GM18861 (cell line): Measurements from ENCODE around the gene ATXN7L2.

Experiments
- ATAC-seq: cut with Tn5 transposase; IDR thresholded peaks from one replicate; pipeline ENCODE4 v1.9.1; 2021; ENCODE audit not compliant: unreplicated experiment

Gene ATXN7L2

DNA sequence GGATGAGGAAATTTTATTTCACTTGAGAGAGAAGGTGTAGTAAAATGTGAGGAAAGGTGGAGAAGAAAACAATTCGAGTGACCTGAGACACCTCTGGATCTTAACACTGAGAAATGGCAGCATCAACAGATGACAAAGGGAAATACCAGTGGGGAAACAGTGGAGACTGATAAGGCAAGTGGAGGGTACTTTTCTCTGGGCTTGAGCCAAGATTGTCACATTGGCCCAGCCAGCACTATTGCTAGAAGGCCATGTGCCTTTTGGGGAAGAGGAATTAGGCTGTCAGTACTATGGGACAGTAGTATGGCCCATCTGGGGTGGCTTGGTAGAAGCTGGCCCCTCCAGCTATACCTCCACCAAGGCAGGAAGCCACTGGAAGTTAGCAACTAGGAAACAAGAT is 9.0 kb upstream of the ATXN7L2 start:
- no peak for ATAC-seq

DNA sequence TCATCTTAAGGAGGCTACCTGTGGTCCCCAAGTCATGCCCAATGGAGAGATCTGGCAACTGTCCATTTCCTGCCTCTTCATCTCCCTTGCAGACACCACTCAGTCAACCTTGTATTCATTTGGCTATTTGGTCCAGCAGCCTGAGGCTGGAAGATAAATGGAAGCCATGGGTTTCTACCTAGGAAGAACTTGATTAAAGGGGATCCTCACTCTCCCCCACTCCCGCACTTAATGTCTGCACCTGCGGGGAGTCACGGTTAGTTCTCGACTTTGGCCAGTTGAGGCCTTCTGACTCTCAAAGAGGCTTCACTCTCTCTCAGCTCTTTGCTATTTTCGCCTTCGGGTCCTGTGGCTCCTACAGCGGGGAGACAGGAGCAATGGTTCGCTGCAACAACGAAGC is 8.4 kb upstream of the ATXN7L2 start:
- no peak for ATAC-seq

DNA sequence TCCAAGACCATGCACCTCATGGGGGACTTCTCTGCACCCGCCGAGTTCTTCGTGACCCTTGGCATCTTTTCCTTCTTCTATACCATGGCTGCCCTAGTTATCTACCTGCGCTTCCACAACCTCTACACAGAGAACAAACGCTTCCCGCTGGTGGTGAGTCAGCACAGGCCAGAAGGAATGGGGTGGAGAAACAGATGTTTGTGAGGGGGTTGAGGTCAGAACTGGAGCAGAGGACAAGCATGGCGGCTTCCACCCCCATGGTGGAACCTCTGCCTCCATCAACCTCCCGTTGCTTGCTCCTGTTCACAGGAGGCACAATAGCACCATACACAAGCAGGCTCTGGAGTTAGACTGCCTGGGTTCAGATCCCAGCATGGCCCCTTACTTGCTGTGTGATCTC is 6.9 kb upstream of the ATXN7L2 start:
- no peak for ATAC-seq

DNA sequence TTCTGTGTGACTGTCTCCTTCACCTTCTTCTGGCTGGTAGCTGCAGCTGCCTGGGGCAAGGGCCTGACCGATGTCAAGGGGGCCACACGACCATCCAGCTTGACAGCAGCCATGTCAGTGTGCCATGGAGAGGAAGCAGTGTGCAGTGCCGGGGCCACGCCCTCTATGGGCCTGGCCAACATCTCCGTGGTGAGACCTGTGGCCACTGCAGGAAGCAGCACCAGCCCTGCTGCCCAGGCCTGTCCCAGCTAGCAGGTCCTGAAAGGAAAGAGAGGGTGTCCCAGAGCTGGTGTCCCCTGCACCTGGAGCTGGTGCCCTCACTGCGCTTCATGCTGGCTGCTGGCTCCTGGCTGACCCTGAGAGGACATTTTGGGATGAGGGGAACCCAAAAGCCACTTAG is 5.9 kb upstream of the ATXN7L2 start:
- ATAC-seq: no peak

DNA sequence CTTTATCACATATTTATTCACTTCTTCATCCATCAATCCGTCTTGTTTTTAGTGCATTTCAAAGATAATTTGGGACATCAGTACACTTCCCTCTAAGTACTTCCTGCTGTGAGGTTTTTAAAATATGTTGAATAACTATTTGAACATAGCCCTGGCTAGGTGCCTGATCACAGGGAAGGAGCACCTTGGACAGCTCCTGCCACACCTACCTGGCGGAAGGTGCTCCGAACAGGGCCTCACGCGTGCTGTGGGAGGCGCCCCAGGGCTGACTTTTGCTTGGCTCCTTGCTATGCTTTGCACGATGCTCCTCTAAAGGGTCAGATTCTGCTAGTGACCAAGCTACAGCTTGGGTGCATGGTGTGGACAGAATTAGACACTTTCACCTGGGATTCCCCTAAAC is 4.9 kb upstream of the ATXN7L2 start:
- no peak for ATAC-seq

DNA sequence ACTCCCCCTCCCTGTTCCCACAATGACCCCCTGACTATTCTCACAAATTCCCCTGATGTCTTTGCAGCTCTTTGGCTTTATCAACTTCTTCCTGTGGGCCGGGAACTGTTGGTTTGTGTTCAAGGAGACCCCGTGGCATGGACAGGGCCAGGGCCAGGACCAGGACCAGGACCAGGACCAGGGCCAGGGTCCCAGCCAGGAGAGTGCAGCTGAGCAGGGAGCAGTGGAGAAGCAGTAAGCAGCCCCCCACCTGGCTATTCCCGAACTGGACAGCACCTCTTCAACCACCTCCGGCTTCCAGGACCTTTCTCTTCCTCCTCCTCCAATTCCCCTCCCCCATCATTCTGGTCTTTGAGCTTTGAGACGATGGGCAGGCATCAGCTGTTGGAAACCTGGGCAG is 4.4 kb upstream of the ATXN7L2 start:
- no peak for ATAC-seq

DNA sequence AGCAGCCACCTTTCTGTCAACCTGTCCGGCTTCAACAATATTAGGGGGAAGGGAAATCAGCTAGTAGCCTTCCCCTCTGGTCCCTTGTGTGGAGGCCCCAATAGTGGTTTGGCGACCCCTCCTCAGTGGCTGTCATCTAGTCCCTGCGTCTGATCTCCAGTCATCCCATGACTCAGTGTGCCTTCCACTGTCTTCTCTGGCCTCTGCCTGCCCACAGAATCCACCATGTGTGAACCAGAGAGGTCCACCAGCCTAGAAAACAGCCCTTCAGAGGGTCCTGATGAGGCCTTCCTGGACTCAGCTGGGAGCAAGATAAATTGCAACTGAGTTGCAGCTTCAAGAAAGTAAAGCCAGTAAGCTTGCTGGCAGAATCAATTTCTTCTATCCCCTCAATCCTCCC is 3.8 kb upstream of the ATXN7L2 start:
- ATAC-seq: no peak

DNA sequence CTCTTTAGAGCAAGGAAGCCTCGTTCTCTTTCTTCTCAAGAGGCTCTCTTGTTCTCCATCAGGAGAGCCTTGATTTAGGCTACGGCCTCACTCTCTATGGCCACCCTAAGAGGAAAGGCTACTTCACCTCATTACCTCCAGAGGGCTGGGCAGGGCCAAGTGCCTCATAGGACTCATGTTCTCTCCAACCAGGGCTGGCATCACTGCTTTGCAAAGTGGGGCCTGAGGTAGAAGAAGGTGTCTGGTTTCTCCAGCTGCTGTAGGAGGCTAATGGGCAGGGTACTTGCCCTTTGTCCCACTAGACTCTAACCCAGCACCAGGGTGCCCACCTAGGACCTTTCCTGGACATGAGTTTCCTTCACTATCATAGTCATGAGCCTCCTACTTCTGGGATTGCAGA is 2.1 kb upstream of the ATXN7L2 start:
- ATAC-seq: no peak

DNA sequence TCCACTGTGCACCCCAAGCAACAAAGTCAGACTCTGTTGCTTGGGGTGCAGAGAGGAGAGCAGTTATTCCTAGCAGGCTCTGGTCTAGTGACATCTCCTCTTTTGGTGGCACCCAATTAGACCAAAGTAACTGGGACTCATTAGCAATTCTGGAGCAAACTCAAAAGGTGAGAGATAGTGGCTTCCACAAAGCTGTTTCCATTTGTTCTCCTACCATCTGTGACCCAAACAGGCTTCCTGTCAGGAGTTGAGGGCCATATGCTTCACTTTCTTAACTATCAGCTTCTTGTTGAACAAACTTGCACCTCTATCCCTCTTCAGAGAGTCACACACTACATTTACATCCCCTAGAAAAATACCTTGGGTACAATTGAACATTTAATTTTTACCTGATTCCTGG is 1.5 kb upstream of the ATXN7L2 start:
- ATAC-seq: no peak

DNA sequence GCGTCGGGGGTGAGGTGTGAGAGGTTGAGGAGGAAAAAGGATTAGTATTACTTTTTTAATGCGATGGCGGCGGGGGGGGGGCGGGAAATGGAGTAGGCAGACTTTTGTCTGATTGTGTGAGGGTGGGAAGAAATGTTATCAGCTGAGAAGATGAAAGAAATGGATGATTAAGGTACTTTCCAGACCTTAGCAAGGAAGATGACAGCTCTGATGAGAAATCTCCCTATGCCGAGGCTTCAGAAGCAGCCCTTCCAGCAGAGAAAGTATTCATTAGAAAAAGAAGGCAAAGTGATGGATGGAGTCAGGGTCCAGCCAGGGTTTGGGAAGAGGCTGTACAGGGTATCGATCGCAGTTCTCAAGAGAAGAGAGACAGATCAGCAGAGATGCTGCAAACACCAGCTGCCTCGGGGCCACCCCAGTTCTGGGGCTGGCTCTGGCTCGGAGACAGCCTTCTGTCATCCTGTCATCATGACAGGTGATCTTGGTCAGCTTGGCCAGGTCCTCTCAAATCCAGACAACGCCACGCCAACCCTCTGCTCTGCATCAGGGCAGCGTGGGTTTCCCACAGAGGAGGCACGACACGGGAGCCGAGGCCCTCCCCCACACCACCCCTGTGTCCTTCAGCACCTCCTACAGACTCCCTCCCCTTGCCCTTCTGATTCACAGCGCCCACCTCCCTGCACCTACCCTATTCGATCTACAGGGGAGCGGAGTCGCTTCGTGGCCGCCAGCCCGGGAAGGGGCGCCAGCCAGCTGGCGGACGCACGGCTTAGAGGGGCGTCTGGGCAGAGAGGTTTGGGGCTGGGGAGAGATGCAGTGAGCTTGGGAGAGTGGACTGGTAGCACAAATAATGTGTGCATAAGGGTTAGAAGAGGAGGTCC is 674 bp upstream of the ATXN7L2 start:
- no peak for ATAC-seq

DNA sequence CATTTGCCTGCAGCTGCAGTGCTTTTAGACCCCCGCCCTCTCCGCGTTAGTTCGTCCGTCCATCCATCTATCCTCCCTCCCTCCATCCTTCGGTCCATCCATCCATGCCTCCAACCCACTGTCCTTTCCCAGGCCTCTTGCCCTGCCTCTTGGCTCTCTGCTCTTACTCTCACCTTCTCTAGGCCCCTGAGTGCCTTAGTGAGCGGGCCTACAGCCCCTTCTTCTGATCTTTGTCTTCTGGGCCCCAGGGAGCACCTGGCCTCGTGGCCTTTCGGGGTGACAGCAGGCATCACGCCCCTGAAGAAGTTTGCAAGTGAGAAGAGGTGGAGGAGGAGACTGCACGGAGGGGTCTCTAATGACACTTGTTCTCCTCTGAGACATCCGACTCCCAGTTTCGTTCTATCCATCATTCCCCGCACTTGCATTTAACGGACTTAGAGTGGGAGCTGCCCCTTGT is 842 bp downstream of the ATXN7L2 start:
- no peak for ATAC-seq

DNA sequence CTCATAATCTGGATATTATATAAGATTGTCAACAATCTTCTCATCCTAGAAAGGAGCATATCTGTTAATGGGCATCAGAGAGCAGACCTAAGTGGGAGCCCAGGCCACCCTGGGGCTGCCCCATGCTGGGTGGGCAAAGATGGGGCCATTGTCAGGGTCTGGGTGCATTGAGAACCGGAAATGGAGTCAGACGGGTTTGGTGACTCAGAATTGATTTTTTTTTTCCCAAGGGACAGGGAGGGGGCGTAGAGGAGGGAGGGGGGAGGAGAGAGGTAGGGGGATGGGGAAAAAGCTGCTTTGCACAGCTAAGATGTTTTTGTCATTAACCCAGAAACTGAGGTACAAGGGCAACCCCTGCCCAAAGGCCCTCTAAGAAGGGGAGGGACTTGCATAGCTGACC is 1.3 kb downstream of the ATXN7L2 start:
- ATAC-seq: no peak

DNA sequence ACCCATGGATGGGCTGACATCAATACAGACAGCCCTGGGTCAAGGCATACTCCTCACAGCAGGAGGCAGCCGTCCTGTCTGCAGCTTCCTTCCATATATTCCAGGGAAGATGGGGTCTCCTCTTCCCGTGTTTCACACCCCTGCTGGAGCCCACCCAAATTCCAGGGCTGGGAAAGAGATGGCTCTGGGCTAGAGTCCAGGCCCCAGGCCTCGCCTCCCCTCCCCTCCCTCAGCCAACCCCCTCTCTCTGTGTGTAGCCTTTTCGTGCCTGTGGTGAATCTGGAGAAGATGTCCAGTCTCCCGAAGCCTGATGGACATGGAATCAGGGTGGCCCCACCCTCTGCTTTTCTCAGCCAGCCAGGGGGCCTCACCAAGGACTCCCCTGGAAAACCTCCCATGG is 3.6 kb downstream of the ATXN7L2 start:
- ATAC-seq: no peak

DNA sequence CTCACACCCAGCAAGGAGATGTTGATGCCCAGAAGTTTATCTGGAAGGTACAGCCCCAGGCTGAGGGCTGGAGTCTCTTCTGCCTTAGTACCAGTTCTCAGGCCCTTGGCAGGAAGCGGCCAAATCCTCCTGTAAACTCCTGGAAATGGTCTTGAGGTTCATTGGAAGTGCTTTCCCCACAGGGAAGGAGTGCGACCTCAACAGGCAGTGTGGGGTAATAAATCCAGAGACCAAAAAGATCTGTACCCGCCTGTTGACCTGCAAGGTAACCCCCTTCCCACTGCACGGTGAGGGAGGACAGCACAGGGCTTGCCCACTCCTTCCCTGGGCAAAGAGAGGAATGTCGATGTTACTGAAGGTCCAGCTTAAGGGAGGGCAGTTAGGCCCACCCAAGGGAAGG is 4.5 kb downstream of the ATXN7L2 start:
- ATAC-seq: no peak

DNA sequence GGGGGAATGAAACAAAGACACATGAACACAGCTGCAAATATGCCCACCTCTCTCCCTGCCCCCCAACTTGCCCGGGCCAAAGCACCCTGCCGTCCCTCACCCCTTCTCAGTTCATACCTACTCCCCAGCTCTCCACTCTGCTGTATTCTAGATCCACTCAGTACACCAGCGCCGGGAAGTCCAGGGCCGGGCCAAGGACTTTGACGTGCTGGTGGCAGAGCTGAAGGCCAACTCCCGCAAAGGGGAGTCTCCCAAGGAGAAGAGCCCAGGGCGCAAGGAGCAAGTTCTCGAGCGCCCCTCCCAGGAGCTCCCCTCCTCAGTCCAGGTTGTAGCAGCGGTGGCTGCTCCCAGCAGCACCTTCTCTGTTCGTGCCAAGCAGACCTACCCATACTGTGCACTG is 5.0 kb downstream of the ATXN7L2 start:
- ATAC-seq: no peak

DNA sequence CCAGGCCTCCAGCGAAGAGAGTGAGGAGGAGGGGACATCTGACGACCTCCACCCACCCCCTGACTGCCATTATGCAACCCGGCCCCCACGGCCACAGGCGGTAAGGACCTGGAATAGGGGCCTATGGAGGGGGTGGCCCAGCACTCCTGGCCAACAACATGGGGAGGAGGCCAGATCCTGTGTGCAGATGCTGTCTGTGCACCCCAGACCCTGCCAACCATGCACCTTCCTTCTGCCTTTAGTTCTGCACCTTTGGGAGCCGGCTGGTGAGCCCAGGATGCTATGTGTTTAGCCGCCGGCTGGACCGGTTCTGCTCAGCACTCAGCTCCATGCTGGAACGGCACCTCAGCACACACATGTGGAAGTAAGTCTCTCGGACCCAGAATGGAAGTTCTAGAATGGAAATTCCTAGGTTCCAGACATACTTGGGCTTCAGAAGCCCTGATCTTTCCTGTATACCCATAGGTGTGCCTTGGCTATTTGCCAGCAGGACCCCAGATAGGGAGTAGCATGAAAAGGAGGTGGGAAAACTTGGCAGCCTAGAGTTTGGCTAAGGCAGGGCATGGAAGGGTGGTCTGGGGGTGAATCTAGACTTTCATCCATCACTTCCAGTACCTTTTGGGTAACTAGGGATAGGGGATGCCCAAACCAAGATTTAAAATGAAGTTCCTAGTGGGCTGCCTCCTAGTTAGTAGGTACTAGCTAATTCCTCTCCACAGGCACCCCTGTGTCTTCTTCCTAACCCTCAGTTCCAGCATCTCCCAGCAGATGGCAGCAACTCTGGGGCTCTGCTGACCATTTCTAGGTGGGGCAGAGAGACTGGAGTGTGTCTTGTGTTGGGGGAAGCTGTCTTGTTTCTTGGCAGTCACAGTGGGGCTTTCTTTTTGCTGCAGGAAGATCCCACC is 6.6 kb downstream of the ATXN7L2 start:
- ATAC-seq: peak; percentile 29

DNA sequence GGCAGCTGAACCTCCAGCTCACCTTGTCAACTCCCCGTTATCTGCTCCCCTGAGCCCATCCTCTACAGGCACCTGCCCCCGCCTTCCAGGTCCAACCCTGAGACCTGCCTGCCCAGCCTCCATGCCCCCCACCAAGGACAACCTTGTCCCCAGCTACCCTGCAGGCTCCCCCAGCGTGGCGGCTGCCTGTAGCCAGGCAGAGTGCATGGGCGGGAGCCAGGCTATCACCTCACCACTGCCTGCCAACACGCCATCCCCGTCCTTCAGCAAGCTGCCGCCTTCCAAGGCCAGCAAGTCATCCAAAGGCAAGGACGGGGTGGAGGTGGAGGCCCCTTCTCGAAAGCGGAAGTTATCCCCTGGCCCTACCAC is 7.2 kb downstream of the ATXN7L2 start:
- ATAC-seq: no peak

DNA sequence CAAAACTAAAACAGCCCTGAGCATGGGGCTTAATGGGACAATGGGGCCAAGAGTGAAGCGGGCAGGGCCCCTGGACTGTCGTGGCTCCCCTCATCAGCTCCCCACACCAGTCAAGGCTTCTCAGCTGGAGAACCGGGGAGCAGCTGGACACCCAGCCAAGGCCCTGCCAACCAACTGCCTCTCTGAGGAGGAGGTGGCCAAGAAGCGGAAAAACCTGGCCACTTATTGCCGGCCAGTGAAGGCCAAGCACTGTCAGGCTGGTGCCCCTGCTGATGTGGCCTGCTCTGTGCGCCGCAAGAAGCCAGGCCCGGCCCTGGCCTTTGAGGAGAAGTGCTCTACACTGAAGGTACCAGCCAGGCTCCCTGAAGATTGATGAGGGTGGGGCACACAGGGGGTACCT is 7.7 kb downstream of the ATXN7L2 start:
- no peak for ATAC-seq

DNA sequence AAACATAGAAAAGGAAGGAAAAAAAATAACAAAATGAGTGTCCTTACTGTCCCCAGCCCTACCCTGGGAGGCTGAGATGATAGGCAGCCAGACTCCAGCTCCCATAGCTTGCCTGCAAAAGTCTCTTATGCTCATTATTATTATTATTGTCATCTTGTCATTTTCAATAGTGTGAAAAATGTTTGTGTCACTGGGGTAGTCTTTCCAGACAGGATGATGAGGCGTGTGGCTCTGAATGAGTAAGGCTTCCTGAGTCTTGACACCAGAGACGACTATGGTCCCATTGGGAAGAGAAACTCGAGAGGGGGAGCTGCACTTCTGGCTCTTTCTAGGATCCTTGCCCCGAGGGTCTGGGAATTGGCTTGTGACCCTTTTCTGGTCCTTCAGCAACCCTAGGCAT is 9.1 kb downstream of the ATXN7L2 start:
- no peak for ATAC-seq

DNA sequence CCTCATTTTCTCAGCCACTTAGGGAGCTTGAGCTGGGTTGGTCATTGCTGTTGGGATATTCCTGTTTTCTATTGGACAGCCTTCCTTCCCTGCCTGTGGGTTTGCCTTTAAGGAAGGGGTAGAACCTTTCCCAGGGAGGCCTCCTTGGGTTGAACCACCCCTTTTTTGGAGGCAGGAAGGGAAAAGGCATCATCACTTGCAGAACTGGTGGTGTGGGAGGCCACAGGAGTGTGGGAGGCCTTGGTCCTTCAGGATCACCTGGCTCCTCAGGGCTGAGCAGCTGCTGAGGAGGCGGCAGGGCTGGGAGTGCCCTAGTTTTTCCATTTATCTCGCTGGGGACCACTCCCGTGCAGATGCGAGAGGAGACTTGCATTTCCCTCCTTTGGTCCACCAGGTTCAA is 9.5 kb downstream of the ATXN7L2 start:
- ATAC-seq: no peak

DNA sequence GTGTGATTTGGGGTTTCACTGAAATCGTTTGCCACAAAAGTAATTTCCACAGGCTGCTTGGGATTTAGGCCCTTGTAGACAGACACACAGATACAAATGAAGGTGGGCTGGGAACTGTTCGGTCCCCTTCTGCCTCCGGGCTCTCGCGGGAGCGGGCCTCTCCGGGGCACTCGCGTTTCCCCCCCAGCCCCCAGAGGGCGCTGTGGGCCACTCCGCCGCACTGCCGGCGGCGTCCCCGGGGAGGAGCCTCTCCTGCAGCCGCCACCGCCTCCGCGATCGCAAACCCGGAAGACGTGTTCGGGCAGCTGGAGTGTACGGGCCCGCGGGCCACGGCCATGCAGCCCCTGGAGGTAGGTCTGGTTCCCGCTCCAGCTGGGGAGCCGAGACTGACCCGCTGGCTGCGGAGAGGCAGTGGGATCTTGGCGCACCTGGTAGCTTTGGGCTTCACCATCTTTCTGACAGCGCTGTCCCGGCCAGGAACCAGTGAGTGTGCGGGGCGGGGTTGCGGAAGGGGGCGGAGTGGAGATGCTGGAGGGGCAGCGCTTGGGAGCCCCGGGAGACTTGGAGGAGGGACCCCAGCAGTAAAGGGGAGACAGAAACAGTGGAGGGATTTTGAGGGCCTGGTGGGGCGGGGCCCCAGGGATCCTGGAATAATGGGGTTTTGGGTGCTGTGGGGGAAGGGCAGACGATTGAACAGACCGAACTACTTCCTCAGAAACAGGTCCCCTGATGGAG is 10.3 kb downstream of the ATXN7L2 start, which contains the start of gene CYB561D1:
Gene CYB561D1 (plus strand): TSS at position 290 of the 735 bp plus-strand sequence. CDS start 46 bp downstream, at position 336.
- peak; percentile 86 for ATAC-seq
